ENCODE results near the gene ZMYM5. TPM values are rescaled to one million over a fixed set of nuclear protein-coding genes. Genes with fewer than 3 reads are reported as not detected.

The ZMYM5 gene
- total and polyA plus RNA-seq, 2 of the 13 experiments (the other 11 are each of a cell fraction or from before 2014, with no cell fraction given) = 7.8 to 9.4 TPM

- TF ChIP-seq, protein P1, sequence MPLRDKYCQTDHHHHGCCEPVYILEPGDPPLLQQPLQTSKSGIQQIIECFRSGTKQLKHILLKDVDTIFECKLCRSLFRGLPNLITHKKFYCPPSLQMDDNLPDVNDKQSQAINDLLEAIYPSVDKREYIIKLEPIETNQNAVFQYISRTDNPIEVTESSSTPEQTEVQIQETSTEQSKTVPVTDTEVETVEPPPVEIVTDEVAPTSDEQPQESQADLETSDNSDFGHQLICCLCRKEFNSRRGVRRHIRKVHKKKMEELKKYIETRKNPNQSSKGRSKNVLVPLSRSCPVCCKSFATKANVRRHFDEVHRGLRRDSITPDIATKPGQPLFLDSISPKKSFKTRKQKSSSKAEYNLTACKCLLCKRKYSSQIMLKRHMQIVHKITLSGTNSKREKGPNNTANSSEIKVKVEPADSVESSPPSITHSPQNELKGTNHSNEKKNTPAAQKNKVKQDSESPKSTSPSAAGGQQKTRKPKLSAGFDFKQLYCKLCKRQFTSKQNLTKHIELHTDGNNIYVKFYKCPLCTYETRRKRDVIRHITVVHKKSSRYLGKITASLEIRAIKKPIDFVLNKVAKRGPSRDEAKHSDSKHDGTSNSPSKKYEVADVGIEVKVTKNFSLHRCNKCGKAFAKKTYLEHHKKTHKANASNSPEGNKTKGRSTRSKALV (CRISPR knock-in tag; IDR thresholded peaks at IDR 0.05) = no peak
- no peak for TF ChIP-seq ZNF598 (CRISPR knock-in tag; IDR thresholded peaks at IDR 0.05; ENCODE audit: borderline replicate concordance)
- TF ChIP-seq NRL (CRISPR knock-in tag; IDR thresholded peaks at IDR 0.05; ENCODE audit: borderline replicate concordance) = 0 out of 2 replicates have a peak, but pooled peaks have one; percentile 39
- 0 out of 2 replicates have a peak, but pooled peaks have one; percentile 30 for TF ChIP-seq NFKBIZ (CRISPR knock-in tag; IDR thresholded peaks at IDR 0.05)
- no peak for TF ChIP-seq ZNF839 (CRISPR knock-in tag; IDR thresholded peaks at IDR 0.05; ENCODE audit: borderline replicate concordance)
- no peak; the same call in 1 of the 2 replicates for TF ChIP-seq PPARG (CRISPR knock-in tag; conservative IDR thresholded peaks at IDR 0.05)
- TF ChIP-seq ZBTB46 (CRISPR knock-in tag; IDR thresholded peaks at IDR 0.05; ENCODE audit: borderline replicate concordance) = no peak
- no peak for TF ChIP-seq DZIP1 (CRISPR knock-in tag; IDR thresholded peaks at IDR 0.05)
- TF ChIP-seq MEIS1 (CRISPR knock-in tag; IDR thresholded peaks at IDR 0.05; ENCODE audit: borderline replicate concordance) = peak; percentile 18; the same call in 1 of the 2 replicates
- no peak for TF ChIP-seq MAFK (conservative IDR thresholded peaks at IDR 0.05 in 1 of 2, IDR thresholded peaks at IDR 0.05 in 1 of 2; ENCODE audit: low read length in 2 of 2)
- peak; percentile 56; the same call in 1 of the 2 replicates for TF ChIP-seq ELF3 (CRISPR knock-in tag; IDR thresholded peaks at IDR 0.05)
- TF ChIP-seq, protein P2, sequence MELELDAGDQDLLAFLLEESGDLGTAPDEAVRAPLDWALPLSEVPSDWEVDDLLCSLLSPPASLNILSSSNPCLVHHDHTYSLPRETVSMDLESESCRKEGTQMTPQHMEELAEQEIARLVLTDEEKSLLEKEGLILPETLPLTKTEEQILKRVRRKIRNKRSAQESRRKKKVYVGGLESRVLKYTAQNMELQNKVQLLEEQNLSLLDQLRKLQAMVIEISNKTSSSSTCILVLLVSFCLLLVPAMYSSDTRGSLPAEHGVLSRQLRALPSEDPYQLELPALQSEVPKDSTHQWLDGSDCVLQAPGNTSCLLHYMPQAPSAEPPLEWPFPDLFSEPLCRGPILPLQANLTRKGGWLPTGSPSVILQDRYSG (CRISPR knock-in tag; IDR thresholded peaks at IDR 0.05) = no peak
- TF ChIP-seq ATF3 (CRISPR knock-in tag; IDR thresholded peaks at IDR 0.05) = no peak
- no peak for TF ChIP-seq ZNF431 (CRISPR knock-in tag; IDR thresholded peaks at IDR 0.05; ENCODE audit: borderline replicate concordance, low read depth)
- no peak for TF ChIP-seq ZNF232 (CRISPR knock-in tag; IDR thresholded peaks at IDR 0.05; ENCODE audit: borderline replicate concordance)
- no peak for TF ChIP-seq EEA1 (CRISPR knock-in tag; IDR thresholded peaks at IDR 0.05; ENCODE audit: borderline replicate concordance)
- no peak for TF ChIP-seq ADNP (CRISPR knock-in tag; IDR thresholded peaks at IDR 0.05)
- TF ChIP-seq, protein P3, sequence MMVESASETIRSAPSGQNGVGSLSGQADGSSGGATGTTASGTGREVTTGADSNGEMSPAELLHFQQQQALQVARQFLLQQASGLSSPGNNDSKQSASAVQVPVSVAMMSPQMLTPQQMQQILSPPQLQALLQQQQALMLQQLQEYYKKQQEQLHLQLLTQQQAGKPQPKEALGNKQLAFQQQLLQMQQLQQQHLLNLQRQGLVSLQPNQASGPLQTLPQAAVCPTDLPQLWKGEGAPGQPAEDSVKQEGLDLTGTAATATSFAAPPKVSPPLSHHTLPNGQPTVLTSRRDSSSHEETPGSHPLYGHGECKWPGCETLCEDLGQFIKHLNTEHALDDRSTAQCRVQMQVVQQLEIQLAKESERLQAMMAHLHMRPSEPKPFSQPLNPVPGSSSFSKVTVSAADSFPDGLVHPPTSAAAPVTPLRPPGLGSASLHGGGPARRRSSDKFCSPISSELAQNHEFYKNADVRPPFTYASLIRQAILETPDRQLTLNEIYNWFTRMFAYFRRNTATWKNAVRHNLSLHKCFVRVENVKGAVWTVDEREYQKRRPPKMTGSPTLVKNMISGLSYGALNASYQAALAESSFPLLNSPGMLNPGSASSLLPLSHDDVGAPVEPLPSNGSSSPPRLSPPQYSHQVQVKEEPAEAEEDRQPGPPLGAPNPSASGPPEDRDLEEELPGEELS (CRISPR knock-in tag; IDR thresholded peaks at IDR 0.05) = no peak
These were observed at the start of gene ZMYM5 (continued) for GRCh38 chr13:19863323-19864023.

Data from HepG2 (cell line).